Suprapubic skin (tissue), 4 donors: ENCODE measurements around the gene RAD9A. TPM values are rescaled to one million over a fixed set of nuclear protein-coding genes. Genes with fewer than 3 reads are reported as not detected.

Experiments used
- DNase-seq, 2 donors: peaks; one replicate each; pipeline ENCODE4 v3.0.0-alpha.2; 2019; ENCODE audit warnings: low spot score in 2 of 2
- H3K27ac ChIP-seq: fragments of 200-600 bp; sonication (generic); one replicate; pipeline ENCODE4 v1.5.1; 2019
- H3K27me3 ChIP-seq: fragments of 200-600 bp; sonication (generic); one replicate; pipeline ENCODE4 v1.5.1; 2019
- H3K36me3 ChIP-seq: fragments of 200-600 bp; sonication (generic); one replicate; pipeline ENCODE4 v1.5.1; 2019
- H3K4me1 ChIP-seq: fragments of 200-600 bp; sonication (generic); one replicate; pipeline ENCODE4 v1.5.1; 2019
- H3K4me3 ChIP-seq: fragments of 200-600 bp; sonication (generic); one replicate; pipeline ENCODE4 v1.5.1; 2019; ENCODE audit warnings: mild to moderate bottlenecking
- H3K9me3 ChIP-seq: fragments of 200-600 bp; sonication (generic); one replicate; pipeline ENCODE4 v1.5.1; 2019
- EP300 ChIP-seq: sonication (generic); formaldehyde crosslinking; IDR thresholded peaks from one replicate; pipeline ENCODE4 v1.6.1; 2017; ENCODE audit warnings: antibody characterized with exemption
- POLR2A ChIP-seq, 2 donors: fragments of 450-650 bp; IDR thresholded peaks; one replicate each; pipeline ENCODE4 v1.6.1; 2017; ENCODE audit warnings: antibody characterized with exemption in 2 of 2, mild to moderate bottlenecking in 2 of 2, moderate library complexity in 2 of 2
- POLR2AphosphoS5 ChIP-seq, 3 donors: sonication (generic); formaldehyde crosslinking; IDR thresholded peaks; one replicate each; pipeline ENCODE4 v1.6.1; 2017; ENCODE audit warnings: antibody characterized with exemption in 3 of 3
- WGBS: methylation state at CpG from one replicate; pipeline ENCODE4 v1.1.5; 2018; 5-methylcytosine and 5-hydroxymethylcytosine counted together
- total RNA-seq, 4 donors: library from RNA; depleted of rRNA; stranded (reverse); fragments of >200 nt; gene quantifications; one replicate each; pipeline ENCODE4 v1.1.0, GENCODE V29; 2016
- TF ChIP-seq, protein P1 (sequence below), 2 donors: fragments of 200-600 bp in 1 of 2; fragments of 450-650 bp in 1 of 2; sonication (generic) in 1 of 2; IDR thresholded peaks; one replicate each; pipeline ENCODE4 v1.5.1; 2016 to 2019; ENCODE audit warnings: antibody characterized with exemption in 2 of 2, mild to moderate bottlenecking in 1 of 2, moderate library complexity in 1 of 2

Gene RAD9A
- total RNA-seq, 4 donors from 2014 or later, result 24.1 to 86.9 (median 28.5) TPM

DNA sequence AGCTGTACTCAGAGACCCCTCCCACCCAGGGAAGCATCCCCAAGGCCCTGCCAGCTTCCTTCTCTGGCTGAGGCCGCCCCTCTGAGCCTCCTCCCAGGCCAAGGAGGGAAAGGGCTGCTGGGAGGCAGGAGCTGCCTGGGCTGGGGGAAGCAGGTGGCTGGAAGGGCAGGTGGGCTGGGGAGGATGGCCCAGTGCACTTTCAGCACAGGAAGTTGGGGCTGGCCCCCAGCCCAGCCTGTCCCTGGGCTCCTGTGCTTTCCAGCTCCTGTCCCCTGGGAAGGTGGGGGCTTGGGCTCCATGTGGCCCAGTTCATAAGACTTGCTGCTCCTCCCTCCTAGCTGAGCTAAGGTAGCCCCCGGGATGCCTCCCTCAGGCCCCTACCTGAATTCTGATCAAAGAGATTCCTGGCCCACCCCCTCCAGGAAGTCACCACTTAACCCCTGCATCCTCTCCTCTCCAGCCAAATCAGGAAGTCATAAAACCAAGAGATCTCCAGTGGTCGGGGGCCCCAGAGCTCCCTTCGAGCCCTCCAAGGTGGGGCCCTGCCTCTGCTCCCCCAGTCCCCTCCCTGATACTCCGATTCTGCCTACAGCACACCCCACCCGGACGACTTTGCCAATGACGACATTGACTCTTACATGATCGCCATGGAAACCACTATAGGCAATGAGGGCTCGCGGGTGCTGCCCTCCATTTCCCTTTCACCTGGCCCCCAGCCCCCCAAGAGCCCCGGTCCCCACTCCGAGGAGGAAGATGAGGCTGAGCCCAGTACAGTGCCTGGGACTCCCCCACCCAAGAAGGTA lies 5.0 kb downstream of the RAD9A start:
- Histone ChIP-seq H3K36me3 (peaks cover 50% of the 10 kb centered on the region), H3K4me1 (peaks cover 37% of the 10 kb centered on the region), H3K27me3 (no peaks in the 10 kb centered on the region), H3K9me3 (no peaks in the 10 kb centered on the region), H3K27ac (no peak overlapping the region), H3K4me3 (no peak overlapping the region)
- DNase-seq, result no peak
- TF ChIP-seq, protein P1, sequence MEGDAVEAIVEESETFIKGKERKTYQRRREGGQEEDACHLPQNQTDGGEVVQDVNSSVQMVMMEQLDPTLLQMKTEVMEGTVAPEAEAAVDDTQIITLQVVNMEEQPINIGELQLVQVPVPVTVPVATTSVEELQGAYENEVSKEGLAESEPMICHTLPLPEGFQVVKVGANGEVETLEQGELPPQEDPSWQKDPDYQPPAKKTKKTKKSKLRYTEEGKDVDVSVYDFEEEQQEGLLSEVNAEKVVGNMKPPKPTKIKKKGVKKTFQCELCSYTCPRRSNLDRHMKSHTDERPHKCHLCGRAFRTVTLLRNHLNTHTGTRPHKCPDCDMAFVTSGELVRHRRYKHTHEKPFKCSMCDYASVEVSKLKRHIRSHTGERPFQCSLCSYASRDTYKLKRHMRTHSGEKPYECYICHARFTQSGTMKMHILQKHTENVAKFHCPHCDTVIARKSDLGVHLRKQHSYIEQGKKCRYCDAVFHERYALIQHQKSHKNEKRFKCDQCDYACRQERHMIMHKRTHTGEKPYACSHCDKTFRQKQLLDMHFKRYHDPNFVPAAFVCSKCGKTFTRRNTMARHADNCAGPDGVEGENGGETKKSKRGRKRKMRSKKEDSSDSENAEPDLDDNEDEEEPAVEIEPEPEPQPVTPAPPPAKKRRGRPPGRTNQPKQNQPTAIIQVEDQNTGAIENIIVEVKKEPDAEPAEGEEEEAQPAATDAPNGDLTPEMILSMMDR (IDR thresholded peaks at IDR 0.05), result no peak
- TF ChIP-seq EP300 (no peak), POLR2A (IDR thresholded peaks at IDR 0.05) (no peak), POLR2AphosphoS5 (IDR thresholded peaks at IDR 0.05) (no peak)
- WGBS, result 55% methylated on average over 13 of the region's 13 CpGs

DNA sequence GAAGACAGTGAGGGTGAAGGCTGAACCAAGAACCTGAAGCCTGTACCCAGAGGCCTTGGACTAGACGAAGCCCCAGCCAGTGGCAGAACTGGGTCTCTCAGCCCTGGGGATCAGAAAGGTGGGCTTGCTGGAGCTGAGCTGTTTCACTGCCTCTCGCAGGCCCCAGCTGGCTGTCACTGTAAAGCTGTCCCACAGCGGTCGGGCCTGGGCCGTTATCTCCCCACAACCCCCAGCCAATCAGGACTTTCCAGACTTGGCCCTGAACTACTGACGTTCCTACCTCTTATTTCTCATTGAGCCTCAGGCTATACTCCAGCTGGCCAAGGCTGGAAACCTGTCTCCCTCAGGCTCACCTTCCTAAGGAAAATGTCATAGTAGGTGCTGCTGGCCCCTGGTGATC lies 5.8 kb downstream of the RAD9A start:
- 50% methylated on average over 1 of the region's 6 CpGs for WGBS
- no peak for TF ChIP-seq POLR2AphosphoS5 (IDR thresholded peaks at IDR 0.05)
- TF ChIP-seq EP300, result no peak
- TF ChIP-seq, protein P1 (IDR thresholded peaks at IDR 0.05), result no peak
- no peak for TF ChIP-seq POLR2A (IDR thresholded peaks at IDR 0.05)
- peaks cover 39% of the 10 kb centered on the region for H3K4me1 ChIP-seq
- H3K36me3 ChIP-seq, result peaks cover 50% of the 10 kb centered on the region
- no peaks in the 10 kb centered on the region for H3K9me3 ChIP-seq
- DNase-seq, result no peak
- H3K4me3 ChIP-seq, result no peak overlapping the region
- no peaks in the 10 kb centered on the region for H3K27me3 ChIP-seq
- no peak overlapping the region for H3K27ac ChIP-seq

DNA sequence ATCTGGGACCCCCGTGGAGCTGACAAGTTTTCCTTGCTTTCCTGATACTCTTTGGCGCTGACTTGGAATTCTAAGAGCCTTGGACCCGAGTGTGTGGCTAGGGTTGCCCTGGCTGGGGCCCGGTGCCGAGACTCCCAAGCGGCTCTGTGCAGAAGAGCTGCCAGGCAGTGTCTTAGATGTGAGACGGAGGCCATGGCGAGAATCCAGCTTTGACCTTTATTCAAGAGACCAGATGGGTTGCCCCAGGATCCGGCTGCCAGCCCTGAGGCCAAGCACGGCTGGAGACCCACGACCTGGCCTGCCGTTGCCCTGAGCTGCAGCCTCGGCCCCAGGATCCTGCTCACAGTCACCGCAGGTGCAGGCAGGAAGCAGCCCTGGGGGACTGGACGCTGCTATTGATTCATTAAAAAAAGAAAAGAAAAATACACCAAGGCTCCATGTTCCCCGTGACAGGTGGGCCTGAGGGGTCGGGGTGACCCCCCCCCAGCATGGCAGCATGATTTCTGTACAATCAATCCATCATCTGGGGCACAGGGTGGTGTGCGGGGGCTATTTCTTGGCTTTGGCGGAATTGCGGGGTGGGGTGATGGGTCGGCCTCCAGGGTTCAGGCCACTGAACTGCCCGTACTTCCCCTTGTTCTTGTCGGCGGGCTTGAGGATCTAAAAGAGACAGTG lies 6.3 kb downstream of the RAD9A start:
- DNase-seq, result no peak
- peaks cover 50% of the 10 kb centered on the region for H3K36me3 ChIP-seq
- no peak overlapping the region for H3K27ac ChIP-seq
- WGBS, result 77% methylated on average over 24 of the region's 24 CpGs
- peaks cover 41% of the 10 kb centered on the region for H3K4me1 ChIP-seq
- no peak overlapping the region for H3K4me3 ChIP-seq
- no peaks in the 10 kb centered on the region for H3K9me3 ChIP-seq
- no peak for TF ChIP-seq POLR2A (IDR thresholded peaks at IDR 0.05)
- TF ChIP-seq POLR2AphosphoS5 (IDR thresholded peaks at IDR 0.05), result no peak
- TF ChIP-seq EP300, result no peak
- TF ChIP-seq, protein P1 (IDR thresholded peaks at IDR 0.05), result no peak
- no peaks in the 10 kb centered on the region for H3K27me3 ChIP-seq

DNA sequence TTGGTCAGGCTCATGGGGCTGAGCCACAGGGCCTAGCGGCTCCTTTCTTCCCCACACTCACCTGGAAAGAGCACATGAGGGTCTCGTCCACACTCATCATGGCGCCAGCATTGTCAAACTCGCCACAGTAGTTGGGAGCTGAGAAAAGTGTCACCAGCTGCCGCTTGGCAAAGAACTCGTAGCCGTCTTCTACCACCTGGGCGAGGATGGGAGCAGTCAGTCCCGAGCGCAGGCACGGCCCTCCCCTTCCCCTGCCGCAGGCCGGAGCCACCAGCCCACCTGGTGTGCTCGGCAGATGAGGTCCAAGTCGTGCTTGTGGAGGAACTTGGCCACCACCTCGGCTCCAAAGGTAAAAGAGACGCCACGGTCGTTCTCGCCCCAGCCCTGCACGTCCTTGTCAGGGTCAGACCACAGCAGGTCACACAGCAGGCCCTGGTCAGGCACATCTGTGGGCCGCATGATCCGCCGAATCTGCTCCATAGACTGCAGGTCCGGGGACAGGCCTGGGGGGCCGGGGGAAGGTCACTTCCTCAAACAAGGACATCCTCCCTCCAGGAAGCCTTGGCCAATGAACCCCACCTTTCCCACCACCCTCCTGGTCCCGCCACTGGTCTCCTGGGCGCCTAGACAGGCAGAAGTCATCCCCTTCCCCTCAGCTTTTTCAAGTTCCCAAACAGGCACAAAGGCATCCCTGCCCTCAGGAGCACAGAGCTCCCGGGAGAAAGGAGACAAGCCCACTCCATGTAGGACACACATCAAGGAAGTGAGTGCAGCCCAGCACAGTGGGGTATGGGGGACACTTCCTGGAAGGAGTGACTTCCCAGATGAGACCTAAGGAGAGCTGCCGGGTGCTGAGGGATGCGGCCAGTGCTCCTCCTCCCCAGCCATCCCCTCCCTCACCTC lies 7.1 kb downstream of the RAD9A start:
- no peaks in the 10 kb centered on the region for H3K9me3 ChIP-seq
- peaks cover 44% of the 10 kb centered on the region for H3K36me3 ChIP-seq
- TF ChIP-seq POLR2A (IDR thresholded peaks at IDR 0.05) (no peak), EP300 (no peak), POLR2AphosphoS5 (IDR thresholded peaks at IDR 0.05) (no peak)
- TF ChIP-seq, protein P1 (IDR thresholded peaks at IDR 0.05), result no peak
- DNase-seq, result no peak
- no peaks in the 10 kb centered on the region for H3K27me3 ChIP-seq
- H3K27ac ChIP-seq, result no peak overlapping the region
- peaks cover 41% of the 10 kb centered on the region for H3K4me1 ChIP-seq
- WGBS, result 87% methylated on average over 6 of the region's 31 CpGs
- no peak overlapping the region for H3K4me3 ChIP-seq
